Astrocyte (in vitro differentiated cells and primary cell): ENCODE results near the gene CNTNAP2. TPM values are rescaled to one million over a fixed set of nuclear protein-coding genes. Genes with fewer than 3 reads are reported as not detected.

Source experiments
- DNase-seq: peaks from one replicate; pipeline ENCODE4 v3.0.0-alpha.2; 2010; ENCODE audit warnings: low read depth
- FAIRE-seq: peaks from 2 replicates; lab custom pipeline; 2011; peaks lifted over from hg19 to GRCh38; lab: Jason Lieb, UNC
- H2AFZ ChIP-seq: 2 replicates; pipeline ENCODE4 v1.6.0; 2012; ENCODE audit warnings: low read depth, low read length, inconsistent platforms
- H3K27ac ChIP-seq: 2 replicates; pipeline ENCODE4 v1.5.1; 2011; ENCODE audit warnings: low read depth, low read length, inconsistent platforms
- H3K27me3 ChIP-seq: 2 replicates; pipeline ENCODE4 v1.6.0; 2011; ENCODE audit warnings: low read length, inconsistent platforms; ENCODE audit not compliant: insufficient read depth
- H3K36me3 ChIP-seq: 2 replicates; pipeline ENCODE4 v1.5.1; 2011; ENCODE audit warnings: low read length, inconsistent platforms; ENCODE audit not compliant: insufficient read depth
- H3K4me1 ChIP-seq: 2 replicates; pipeline ENCODE4 v1.5.1; 2011; ENCODE audit warnings: low read length, inconsistent platforms; ENCODE audit not compliant: insufficient read depth
- H3K4me2 ChIP-seq: 2 replicates; pipeline ENCODE4 v1.6.0; 2012; ENCODE audit warnings: low read length, inconsistent platforms
- H3K4me3 ChIP-seq: 2 replicates; pipeline ENCODE4 v1.5.1; 2011; ENCODE audit warnings: low read depth, mild to moderate bottlenecking, low read length, inconsistent platforms; ENCODE audit not compliant: insufficient read depth
- H3K79me2 ChIP-seq: 2 replicates; pipeline ENCODE4 v1.6.0; 2012; ENCODE audit warnings: mild to moderate bottlenecking, low read length, inconsistent platforms; ENCODE audit not compliant: insufficient read depth
- H3K9ac ChIP-seq: 2 replicates; pipeline ENCODE4 v1.6.0; 2012; ENCODE audit warnings: mild to moderate bottlenecking, low read length, inconsistent platforms
- H3K9me3 ChIP-seq: 2 replicates; pipeline ENCODE4 v1.5.1; 2012; ENCODE audit warnings: low read depth, mild to moderate bottlenecking, low read length, inconsistent platforms; ENCODE audit not compliant: insufficient read depth
- H4K20me1 ChIP-seq: 2 replicates; pipeline ENCODE4 v1.6.0; 2012; ENCODE audit warnings: low read length, inconsistent platforms; ENCODE audit not compliant: insufficient read depth
- H3K27ac Mint-ChIP-seq: one replicate; pipeline ENCODE4 v1.8.0; 2021; ENCODE audit warnings: mild to moderate bottlenecking, mixed read lengths; ENCODE audit not compliant: unreplicated experiment
- H3K27me3 Mint-ChIP-seq: one replicate; pipeline ENCODE4 v1.8.0; 2021; ENCODE audit warnings: low read depth, mixed read lengths; ENCODE audit not compliant: unreplicated experiment
- H3K36me3 Mint-ChIP-seq: one replicate; pipeline ENCODE4 v1.8.0; 2021; ENCODE audit warnings: low read depth, mixed read lengths; ENCODE audit not compliant: unreplicated experiment
- H3K4me1 Mint-ChIP-seq: one replicate; pipeline ENCODE4 v1.8.0; 2021; ENCODE audit warnings: low read depth, mixed read lengths; ENCODE audit not compliant: unreplicated experiment
- H3K4me3 Mint-ChIP-seq: one replicate; pipeline ENCODE4 v1.8.0; 2021; ENCODE audit warnings: mild to moderate bottlenecking, moderate library complexity, mixed read lengths; ENCODE audit not compliant: unreplicated experiment
- H3K9me3 Mint-ChIP-seq: one replicate; pipeline ENCODE4 v1.8.0; 2021; ENCODE audit warnings: mild to moderate bottlenecking, mixed read lengths; ENCODE audit not compliant: unreplicated experiment
- EZH2 ChIP-seq: IDR thresholded peaks from 2 replicates; pipeline ENCODE4 v1.6.1; 2012; ENCODE audit warnings: mild to moderate bottlenecking, low read length, inconsistent platforms; ENCODE audit not compliant: insufficient read depth
- total RNA-seq: library from RNA; stranded (reverse); gene quantifications from 2 replicates; pipeline ENCODE4 v1.2.1, GENCODE V29; 2021
- TF ChIP-seq, protein P1 (sequence below): IDR thresholded peaks from 2 replicates; pipeline ENCODE4 v1.5.1; 2011; ENCODE audit warnings: low read depth, mild to moderate bottlenecking, inconsistent platforms, low read length, moderate library complexity; ENCODE audit not compliant: insufficient read depth

Gene CNTNAP2
- total RNA-seq, 1 donor from 2014 or later: 20.0 TPM

DNA sequence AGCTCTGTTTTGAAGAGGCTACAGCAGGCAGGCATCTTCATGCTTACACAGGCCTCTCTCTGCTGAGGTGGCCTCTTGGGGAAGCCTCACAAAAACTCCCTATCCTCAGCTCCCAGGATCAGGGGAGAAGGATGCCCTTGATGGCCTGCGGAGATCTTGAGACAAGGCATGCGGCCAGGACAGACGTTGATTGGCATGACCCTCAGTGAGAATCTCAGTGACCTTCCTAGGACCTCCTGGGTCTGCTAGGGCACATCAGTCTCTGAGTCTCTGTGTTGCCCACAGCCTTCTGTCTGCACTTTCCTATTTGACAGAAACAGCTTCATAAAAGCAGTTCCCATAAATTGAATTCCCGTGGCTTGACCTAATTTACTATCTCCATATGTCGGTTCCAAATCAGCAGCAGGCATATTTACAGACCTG lies 1468.2 kb downstream of the CNTNAP2 start:
- TF ChIP-seq, protein P1, sequence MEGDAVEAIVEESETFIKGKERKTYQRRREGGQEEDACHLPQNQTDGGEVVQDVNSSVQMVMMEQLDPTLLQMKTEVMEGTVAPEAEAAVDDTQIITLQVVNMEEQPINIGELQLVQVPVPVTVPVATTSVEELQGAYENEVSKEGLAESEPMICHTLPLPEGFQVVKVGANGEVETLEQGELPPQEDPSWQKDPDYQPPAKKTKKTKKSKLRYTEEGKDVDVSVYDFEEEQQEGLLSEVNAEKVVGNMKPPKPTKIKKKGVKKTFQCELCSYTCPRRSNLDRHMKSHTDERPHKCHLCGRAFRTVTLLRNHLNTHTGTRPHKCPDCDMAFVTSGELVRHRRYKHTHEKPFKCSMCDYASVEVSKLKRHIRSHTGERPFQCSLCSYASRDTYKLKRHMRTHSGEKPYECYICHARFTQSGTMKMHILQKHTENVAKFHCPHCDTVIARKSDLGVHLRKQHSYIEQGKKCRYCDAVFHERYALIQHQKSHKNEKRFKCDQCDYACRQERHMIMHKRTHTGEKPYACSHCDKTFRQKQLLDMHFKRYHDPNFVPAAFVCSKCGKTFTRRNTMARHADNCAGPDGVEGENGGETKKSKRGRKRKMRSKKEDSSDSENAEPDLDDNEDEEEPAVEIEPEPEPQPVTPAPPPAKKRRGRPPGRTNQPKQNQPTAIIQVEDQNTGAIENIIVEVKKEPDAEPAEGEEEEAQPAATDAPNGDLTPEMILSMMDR: no peak
- no peak for TF ChIP-seq EZH2
- Histone ChIP-seq H3K4me1 (no peaks in the 10 kb centered on the region), H2AFZ (no peak overlapping the region), H3K9ac (no peak overlapping the region), H3K9me3 (no peaks in the 10 kb centered on the region), H3K36me3 (no peaks in the 10 kb centered on the region), H3K4me2 (no peak overlapping the region), H4K20me1 (no peaks in the 10 kb centered on the region), H3K4me3 (no peak overlapping the region), H3K27ac (no peak overlapping the region), H3K27me3 (no peaks in the 10 kb centered on the region), H3K79me2 (no peaks in the 10 kb centered on the region)
- no peak for DNase-seq
- no peaks in the 10 kb centered on the region for H3K36me3 Mint-ChIP-seq
- no peak overlapping the region for H3K4me3 Mint-ChIP-seq
- H3K27ac Mint-ChIP-seq: no peak overlapping the region
- H3K27me3 Mint-ChIP-seq: no peaks in the 10 kb centered on the region
- no peak for FAIRE-seq
- no peaks in the 10 kb centered on the region for H3K4me1 Mint-ChIP-seq
- H3K9me3 Mint-ChIP-seq: no peaks in the 10 kb centered on the region

DNA sequence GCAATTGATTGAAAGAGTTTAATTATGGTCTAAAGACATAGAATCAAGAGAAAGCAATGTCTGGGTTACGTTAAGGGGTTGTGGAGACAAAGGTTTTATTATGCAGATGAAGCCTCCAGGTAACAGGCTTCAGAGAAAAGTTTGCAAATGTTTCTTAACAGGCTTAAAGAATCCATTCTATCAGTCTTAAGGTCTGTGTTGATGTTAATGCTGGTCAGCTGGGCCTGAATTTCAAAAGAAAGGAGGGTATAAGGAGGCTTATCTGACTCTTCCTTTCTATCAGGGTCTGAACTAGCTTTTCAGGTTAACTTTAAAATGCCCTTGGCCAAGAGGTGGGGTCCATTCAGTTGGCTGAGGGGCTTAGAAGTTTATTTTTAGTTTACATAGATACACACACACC lies 1469.5 kb downstream of the CNTNAP2 start:
- H3K27me3 Mint-ChIP-seq: no peaks in the 10 kb centered on the region
- no peak overlapping the region for H3K4me2 ChIP-seq
- no peak for FAIRE-seq

DNA sequence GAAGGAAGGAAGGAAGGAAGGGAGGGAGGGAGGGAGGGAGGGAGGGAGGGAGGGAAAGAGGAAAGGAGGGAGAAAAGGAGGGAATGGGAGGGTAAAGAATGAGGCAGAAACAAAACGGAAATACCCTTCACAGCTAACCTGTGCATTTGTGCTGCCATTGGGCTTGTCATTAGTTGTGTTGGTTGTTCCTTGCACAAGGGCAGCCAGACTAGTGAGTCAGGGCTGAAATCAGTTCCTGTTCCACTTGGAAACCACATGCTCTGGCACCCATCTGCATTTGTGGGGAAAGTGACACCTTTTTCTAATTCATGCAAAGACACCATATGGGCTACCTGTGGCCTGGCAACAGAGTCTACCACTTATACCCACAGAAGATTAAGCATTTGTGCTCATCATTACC lies 1469.9 kb downstream of the CNTNAP2 start:
- FAIRE-seq (no peak), DNase-seq (peak; percentile 2)
- Histone ChIP-seq H3K36me3 (no peaks in the 10 kb centered on the region), H4K20me1 (no peaks in the 10 kb centered on the region), H3K9ac (no peak overlapping the region), H3K9me3 (no peaks in the 10 kb centered on the region), H3K4me1 (no peaks in the 10 kb centered on the region), H2AFZ (no peak overlapping the region), H3K27me3 (no peaks in the 10 kb centered on the region), H3K4me2 (no peak overlapping the region), H3K4me3 (no peak overlapping the region), H3K79me2 (no peaks in the 10 kb centered on the region), H3K27ac (no peak overlapping the region)
- TF ChIP-seq, protein P1: no peak
- TF ChIP-seq EZH2: no peak
- Mint-ChIP-seq H3K27me3 (no peaks in the 10 kb centered on the region), H3K36me3 (no peaks in the 10 kb centered on the region), H3K4me3 (no peak overlapping the region), H3K27ac (no peak overlapping the region), H3K4me1 (no peaks in the 10 kb centered on the region), H3K9me3 (no peaks in the 10 kb centered on the region)

More for the DNA sequence above, 1469.5 kb downstream of the CNTNAP2 start:
- no peak overlapping the region for H3K27ac ChIP-seq
- Mint-ChIP-seq H3K9me3 (no peaks in the 10 kb centered on the region), H3K4me3 (no peak overlapping the region), H3K27ac (no peak overlapping the region), H3K4me1 (no peaks in the 10 kb centered on the region), H3K36me3 (no peaks in the 10 kb centered on the region)
- no peaks in the 10 kb centered on the region for H4K20me1 ChIP-seq
- TF ChIP-seq, protein P1: no peak
- no peak for TF ChIP-seq EZH2
- H3K9ac ChIP-seq: no peak overlapping the region
- H3K4me1 ChIP-seq: no peaks in the 10 kb centered on the region
- H3K9me3 ChIP-seq: no peaks in the 10 kb centered on the region
- no peak overlapping the region for H3K4me3 ChIP-seq
- H2AFZ ChIP-seq: no peak overlapping the region
- no peak for DNase-seq
- H3K36me3 ChIP-seq: no peaks in the 10 kb centered on the region
- no peaks in the 10 kb centered on the region for H3K79me2 ChIP-seq
- no peaks in the 10 kb centered on the region for H3K27me3 ChIP-seq
